SK-N-SH (cell line): ENCODE measurements around the gene TSPAN13. TPM values are rescaled to one million over a fixed set of nuclear protein-coding genes. Genes with fewer than 3 reads are reported as not detected.

Source experiments
- CTCF ChIA-PET: fragments of 300-600, 350-600 bp; formaldehyde crosslinking; extraction: SDS; loops from one replicate; lab custom pipeline; 2021; lab: Yijun Ruan, JAX
- POLR2A ChIA-PET: fragments of 350-600 bp; sonication (Branson Sonifier 250); formaldehyde crosslinking; extraction: SDS; loops from one replicate; lab custom pipeline; 2020; ENCODE audit warnings: antibody characterized with exemption, inconsistent platforms; lab: Yijun Ruan, JAX
- DNase-seq: peaks from one replicate; pipeline ENCODE4 v3.0.0; 2012
- H2AFZ ChIP-seq: fragments of 200-600 bp; sonication (generic); 2 replicates; pipeline ENCODE4 v1.8.1; 2016; ENCODE audit warnings: antibody characterized with exemption, mild to moderate bottlenecking, low read depth
- H3F3A ChIP-seq: fragments of 200-600 bp; sonication (generic); replicated peaks from 2 replicates; pipeline ENCODE3; 2016; ENCODE audit warnings: antibody characterized with exemption, mild to moderate bottlenecking; ENCODE audit not compliant: insufficient read depth
- H3K27ac ChIP-seq, 2 experiments: fragments of 200-500 bp in 1 of 2; fragments of 200-600 bp in 1 of 2; sonication (Bioruptor generic) in 1 of 2; sonication (generic), shearing (Covaris generic) in 1 of 2; 2 replicates each; pipeline versions ENCODE4 v1.5.1 to v1.6.1; 2014 to 2016; ENCODE audit warnings: low read depth in 2 of 2, inconsistent platforms in 1 of 2, low read length in 1 of 2, mild to moderate bottlenecking in 1 of 2, mixed read lengths in 1 of 2
- H3K27me3 ChIP-seq: fragments of 200-600 bp; sonication (generic), shearing (Covaris generic); 2 replicates; pipeline ENCODE4 v1.6.1; 2016; ENCODE audit warnings: mixed run types; ENCODE audit not compliant: insufficient read depth
- H3K36me3 ChIP-seq, 2 experiments: fragments of 200-500 bp in 1 of 2; fragments of 200-600 bp in 1 of 2; sonication (Bioruptor generic) in 1 of 2; sonication (generic) in 1 of 2; replicated peaks in 1 of 2; 2 replicates each; pipeline versions ENCODE3 to v1.5.1; 2014 to 2016; ENCODE audit warnings: low read length in 1 of 2, mild to moderate bottlenecking in 1 of 2; ENCODE audit not compliant: insufficient read depth in 2 of 2, control insufficient read depth in 1 of 2
- H3K4me1 ChIP-seq, 2 experiments: fragments of 200-500 bp in 1 of 2; fragments of 200-600 bp in 1 of 2; sonication (Bioruptor generic) in 1 of 2; sonication (generic), shearing (Covaris generic) in 1 of 2; 2 replicates each; pipeline versions ENCODE4 v1.5.1 to v1.6.1; 2014 to 2016; ENCODE audit warnings: low read depth in 1 of 2, low read length in 1 of 2, mixed run types in 1 of 2; ENCODE audit not compliant: insufficient read depth in 2 of 2, control insufficient read depth in 1 of 2
- H3K4me2 ChIP-seq: fragments of 200-600 bp; sonication (generic), shearing (Covaris generic); 2 replicates; pipeline ENCODE4 v1.6.1; 2017; ENCODE audit warnings: mixed run types
- H3K4me3 ChIP-seq, 2 experiments: fragments of 200-500 bp in 1 of 2; fragments of 200-600 bp in 1 of 2; sonication (Bioruptor generic) in 1 of 2; sonication (generic), shearing (Covaris generic) in 1 of 2; 2 replicates each; pipeline versions ENCODE4 v1.5.1 to v1.8.1; 2014 to 2016; ENCODE audit warnings: low read depth in 2 of 2, inconsistent platforms in 1 of 2, low read length in 1 of 2, mild to moderate bottlenecking in 1 of 2, mixed read lengths in 1 of 2, moderate library complexity in 1 of 2
- H3K79me2 ChIP-seq: fragments of 200-600 bp; sonication (generic); 2 replicates; pipeline ENCODE4 v1.8.1; 2017; ENCODE audit warnings: mild to moderate bottlenecking; ENCODE audit not compliant: insufficient read depth
- H3K9ac ChIP-seq: fragments of 200-600 bp; sonication (generic); 2 replicates; pipeline ENCODE4 v1.6.1; 2017; ENCODE audit warnings: mixed run types
- H3K9me2 ChIP-seq: fragments of 200-600 bp; sonication (generic); 2 replicates; pipeline ENCODE4 v1.6.1; 2017; ENCODE audit warnings: mixed run types
- H3K9me3 ChIP-seq: fragments of 200-600 bp; sonication (generic); 2 replicates; pipeline ENCODE4 v1.6.1; 2017; ENCODE audit warnings: mixed run types, mild to moderate bottlenecking, moderate library complexity
- H4K20me1 ChIP-seq: fragments of 200-600 bp; sonication (generic); 2 replicates; pipeline ENCODE4 v1.6.1; 2017; ENCODE audit warnings: mild to moderate bottlenecking, mixed run types; ENCODE audit not compliant: insufficient read depth
- CHD2 ChIP-seq: fragments of 150-350 bp; IDR thresholded peaks from 2 replicates; pipeline ENCODE4 v1.6.1; 2018; ENCODE audit warnings: low read length; ENCODE audit not compliant: partially characterized antibody
- EP300 ChIP-seq, 2 experiments: IDR thresholded peaks; 2 replicates each; pipeline versions ENCODE4 v1.4.0 to v1.6.1; 2012; ENCODE audit warnings: borderline replicate concordance in 1 of 2, low read depth in 1 of 2, low read length in 1 of 2
- FOXJ3 ChIP-seq: sonication (generic); formaldehyde crosslinking; IDR thresholded peaks from 2 replicates; pipeline ENCODE4 v1.5.1; 2020; ENCODE audit warnings: mild to moderate bottlenecking, missing genetic modification reagents
- FOXM1 ChIP-seq: IDR thresholded peaks from 2 replicates; pipeline ENCODE4 v1.4.0; 2012; ENCODE audit warnings: low read depth, mild to moderate bottlenecking
- IRF3 ChIP-seq: fragments of 150-350 bp; IDR thresholded peaks from 2 replicates; pipeline ENCODE4 v1.6.1; 2016; ENCODE audit warnings: mild to moderate bottlenecking, low read depth, low read length
- JUND ChIP-seq: IDR thresholded peaks from 2 replicates; pipeline ENCODE4 v1.4.0; 2012
- NRF1 ChIP-seq: IDR thresholded peaks from 2 replicates; pipeline ENCODE4 v1.6.1; 2012; ENCODE audit warnings: low read depth, mild to moderate bottlenecking, low read length
- POLR2AphosphoS5 ChIP-seq: IDR thresholded peaks from 2 replicates; pipeline ENCODE4 v1.6.1; 2012; ENCODE audit warnings: low read depth, low read length
- RAD21 ChIP-seq: IDR thresholded peaks from 2 replicates; pipeline ENCODE4 v1.6.1; 2012; ENCODE audit warnings: mild to moderate bottlenecking, low read length
- RCOR1 ChIP-seq: fragments of 150-350 bp; IDR thresholded peaks from 2 replicates; pipeline ENCODE4 v1.6.1; 2017; ENCODE audit warnings: antibody characterized with exemption, low read length
- RFX5 ChIP-seq: IDR thresholded peaks from 2 replicates; pipeline ENCODE4 v1.6.1; 2012; ENCODE audit warnings: mild to moderate bottlenecking, improper control_type of control experiment, low read length
- SIN3A ChIP-seq: IDR thresholded peaks from 2 replicates; pipeline ENCODE4 v1.6.1; 2012; ENCODE audit warnings: low read depth, mild to moderate bottlenecking, low read length, moderate library complexity, borderline replicate concordance
- SMC3 ChIP-seq: IDR thresholded peaks from 2 replicates; pipeline ENCODE4 v1.6.1; 2012; ENCODE audit warnings: low read depth, low read length, improper control_type of control experiment
- TAF1 ChIP-seq: IDR thresholded peaks from 2 replicates; pipeline ENCODE4 v1.6.1; 2012; ENCODE audit warnings: low read depth, mild to moderate bottlenecking, low read length, moderate library complexity, borderline replicate concordance
- TEAD4 ChIP-seq: IDR thresholded peaks from 2 replicates; pipeline ENCODE4 v1.4.0; 2012; ENCODE audit warnings: mild to moderate bottlenecking, borderline replicate concordance; ENCODE audit not compliant: insufficient read depth
- USF1 ChIP-seq: IDR thresholded peaks from 2 replicates; pipeline ENCODE4 v1.4.0; 2012; ENCODE audit warnings: low read depth, borderline replicate concordance
- polyA plus RNA-seq, 3 experiments: library from polyadenylated mRNA; depleted of rRNA; stranded (reverse); fragments of >200 nt; gene quantifications; 2 replicates each; pipeline ENCODE4 v1.2.3, GENCODE V29; 2012
- TF ChIP-seq, protein P1 (sequence below): IDR thresholded peaks from 2 replicates; pipeline ENCODE4 v1.4.0; 2012; ENCODE audit warnings: low read depth
- TF ChIP-seq, protein P2 (sequence below): IDR thresholded peaks from 2 replicates; pipeline ENCODE4 v1.6.1; 2012; ENCODE audit warnings: mild to moderate bottlenecking, low read depth, low read length, moderate library complexity
- TF ChIP-seq, protein P3 (sequence below): fragments of 150-350 bp; IDR thresholded peaks from 2 replicates; pipeline ENCODE4 v1.6.1; 2017; ENCODE audit warnings: antibody characterized with exemption, low read length, low read depth, borderline replicate concordance

TSPAN13 gene
- polyA plus RNA-seq, 1 of the 3 experiments (the other 2 are of a cell fraction) = 0.26 TPM

- ChIA-PET CTCF (interaction anchor here (1.2 to 1.5 kb wide), 3 partner anchors 19 to 143 kb away, joined by 3 to 5 read pairs (median 4); no protein-coding TSS in a partner anchor), POLR2A (no interaction called here)
- Histone ChIP-seq H3K4me2 (no peak overlapping the region), H3K79me2 (no peaks in the 10 kb centered on the region), H3F3A (no peaks in the 10 kb centered on the region), H3K27ac (no peak overlapping the region), H3K9me2 (no peaks in the 10 kb centered on the region), H3K9ac (no peak overlapping the region), H3K27me3 (no peaks in the 10 kb centered on the region), H3K9me3 (no peaks in the 10 kb centered on the region), H3K4me1 (no peaks in the 10 kb centered on the region), H4K20me1 (no peaks in the 10 kb centered on the region), H3K4me3 (no peak overlapping the region), H3K36me3 (no peaks in the 10 kb centered on the region), H2AFZ (no peak overlapping the region)
- TF ChIP-seq FOXJ3 (CRISPR knock-in tag) (no peak), RAD21 (no peak), SMC3 (no peak), IRF3 (no peak), JUND (no peak), USF1 (no peak), FOXM1 (no peak), EP300 (IDR thresholded peaks at IDR 0.05; ENCODE audit: borderline replicate concordance in 1 of 2, low read depth in 1 of 2, low read length in 1 of 2) (no peak), SIN3A (no peak), TAF1 (no peak), CHD2 (no peak), RCOR1 (no peak), RFX5 (no peak), POLR2AphosphoS5 (no peak), TEAD4 (no peak), NRF1 (no peak)
- TF ChIP-seq, protein P1, sequence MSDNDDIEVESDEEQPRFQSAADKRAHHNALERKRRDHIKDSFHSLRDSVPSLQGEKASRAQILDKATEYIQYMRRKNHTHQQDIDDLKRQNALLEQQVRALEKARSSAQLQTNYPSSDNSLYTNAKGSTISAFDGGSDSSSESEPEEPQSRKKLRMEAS = no peak
- TF ChIP-seq, protein P2, sequence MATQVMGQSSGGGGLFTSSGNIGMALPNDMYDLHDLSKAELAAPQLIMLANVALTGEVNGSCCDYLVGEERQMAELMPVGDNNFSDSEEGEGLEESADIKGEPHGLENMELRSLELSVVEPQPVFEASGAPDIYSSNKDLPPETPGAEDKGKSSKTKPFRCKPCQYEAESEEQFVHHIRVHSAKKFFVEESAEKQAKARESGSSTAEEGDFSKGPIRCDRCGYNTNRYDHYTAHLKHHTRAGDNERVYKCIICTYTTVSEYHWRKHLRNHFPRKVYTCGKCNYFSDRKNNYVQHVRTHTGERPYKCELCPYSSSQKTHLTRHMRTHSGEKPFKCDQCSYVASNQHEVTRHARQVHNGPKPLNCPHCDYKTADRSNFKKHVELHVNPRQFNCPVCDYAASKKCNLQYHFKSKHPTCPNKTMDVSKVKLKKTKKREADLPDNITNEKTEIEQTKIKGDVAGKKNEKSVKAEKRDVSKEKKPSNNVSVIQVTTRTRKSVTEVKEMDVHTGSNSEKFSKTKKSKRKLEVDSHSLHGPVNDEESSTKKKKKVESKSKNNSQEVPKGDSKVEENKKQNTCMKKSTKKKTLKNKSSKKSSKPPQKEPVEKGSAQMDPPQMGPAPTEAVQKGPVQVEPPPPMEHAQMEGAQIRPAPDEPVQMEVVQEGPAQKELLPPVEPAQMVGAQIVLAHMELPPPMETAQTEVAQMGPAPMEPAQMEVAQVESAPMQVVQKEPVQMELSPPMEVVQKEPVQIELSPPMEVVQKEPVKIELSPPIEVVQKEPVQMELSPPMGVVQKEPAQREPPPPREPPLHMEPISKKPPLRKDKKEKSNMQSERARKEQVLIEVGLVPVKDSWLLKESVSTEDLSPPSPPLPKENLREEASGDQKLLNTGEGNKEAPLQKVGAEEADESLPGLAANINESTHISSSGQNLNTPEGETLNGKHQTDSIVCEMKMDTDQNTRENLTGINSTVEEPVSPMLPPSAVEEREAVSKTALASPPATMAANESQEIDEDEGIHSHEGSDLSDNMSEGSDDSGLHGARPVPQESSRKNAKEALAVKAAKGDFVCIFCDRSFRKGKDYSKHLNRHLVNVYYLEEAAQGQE = no peak
- TF ChIP-seq, protein P3, sequence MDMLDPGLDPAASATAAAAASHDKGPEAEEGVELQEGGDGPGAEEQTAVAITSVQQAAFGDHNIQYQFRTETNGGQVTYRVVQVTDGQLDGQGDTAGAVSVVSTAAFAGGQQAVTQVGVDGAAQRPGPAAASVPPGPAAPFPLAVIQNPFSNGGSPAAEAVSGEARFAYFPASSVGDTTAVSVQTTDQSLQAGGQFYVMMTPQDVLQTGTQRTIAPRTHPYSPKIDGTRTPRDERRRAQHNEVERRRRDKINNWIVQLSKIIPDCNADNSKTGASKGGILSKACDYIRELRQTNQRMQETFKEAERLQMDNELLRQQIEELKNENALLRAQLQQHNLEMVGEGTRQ = no peak
- DNase-seq = no peak
These were observed 21.4 kb downstream of the TSPAN13 start for GRCh38 chr7:16774986-16775385.
